AG09309 (cell line): ENCODE data around the gene PCDH8.

ENCODE experiments used
- DNase-seq: peaks from one replicate; pipeline ENCODE4 v3.0.0-alpha.2; 2010; ENCODE audit warnings: low read depth
- H3K4me3 ChIP-seq: 2 replicates; pipeline ENCODE4 v1.5.1; 2011; ENCODE audit warnings: mild to moderate bottlenecking, low read depth, low read length, moderate library complexity; ENCODE audit not compliant: control insufficient read depth
- TF ChIP-seq, protein P1 (sequence below): IDR thresholded peaks from 2 replicates; pipeline ENCODE4 v1.5.1; 2011; ENCODE audit warnings: mild to moderate bottlenecking, low read depth, low read length, inconsistent platforms; ENCODE audit not compliant: insufficient read depth, control insufficient read depth; ENCODE audit errors: missing control alignments

The PCDH8 gene

GRCh38 chr13:52848455-52849195 lies at the start of gene PCDH8:
Gene PCDH8 (minus strand): TSS chr13:52848640. CDS start chr13:52848436, 204 bp downstream.
- no peak for DNase-seq

DNA sequence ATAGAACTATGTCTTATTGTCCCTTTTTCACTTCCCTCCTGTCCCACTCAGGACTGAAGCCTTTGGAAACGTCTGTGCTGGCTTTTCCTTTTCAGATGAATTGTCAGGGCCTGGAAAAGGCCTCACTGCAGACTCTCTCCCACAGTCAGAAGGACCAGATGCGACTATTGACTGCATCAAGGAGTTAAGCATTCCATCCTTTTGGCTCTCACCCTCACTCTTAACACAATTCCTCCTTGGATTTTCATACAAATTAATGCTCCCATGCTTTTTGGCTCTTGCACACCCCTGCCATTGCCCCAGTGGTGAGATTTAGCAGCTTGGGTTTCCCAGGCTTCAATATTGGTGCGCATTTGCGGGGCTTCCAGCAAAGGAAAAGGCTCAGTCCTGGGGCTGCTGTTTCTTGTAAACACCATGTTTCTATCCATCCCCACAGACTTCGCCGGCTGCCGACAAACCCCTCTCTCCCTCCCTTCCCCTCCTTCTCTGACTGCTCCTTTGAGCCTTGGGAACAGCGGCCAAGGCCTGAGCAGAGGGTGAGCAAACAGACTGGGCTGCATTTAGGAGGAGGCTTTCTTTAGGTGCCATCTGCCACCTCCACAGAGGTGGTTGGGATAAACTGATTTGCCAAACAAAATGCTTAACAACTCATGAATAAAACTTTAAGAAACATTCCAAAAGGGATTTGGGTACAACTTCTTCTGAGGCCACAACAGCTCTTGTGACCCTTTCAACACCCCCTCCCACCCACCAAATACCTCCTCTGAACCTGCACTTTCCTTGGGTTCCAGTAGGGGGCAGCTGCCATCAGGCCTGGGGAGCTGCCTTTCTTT lies 48.6 kb upstream of the PCDH8 start:
- no peak overlapping the region for H3K4me3 ChIP-seq
- DNase-seq, result no peak
- TF ChIP-seq, protein P1, sequence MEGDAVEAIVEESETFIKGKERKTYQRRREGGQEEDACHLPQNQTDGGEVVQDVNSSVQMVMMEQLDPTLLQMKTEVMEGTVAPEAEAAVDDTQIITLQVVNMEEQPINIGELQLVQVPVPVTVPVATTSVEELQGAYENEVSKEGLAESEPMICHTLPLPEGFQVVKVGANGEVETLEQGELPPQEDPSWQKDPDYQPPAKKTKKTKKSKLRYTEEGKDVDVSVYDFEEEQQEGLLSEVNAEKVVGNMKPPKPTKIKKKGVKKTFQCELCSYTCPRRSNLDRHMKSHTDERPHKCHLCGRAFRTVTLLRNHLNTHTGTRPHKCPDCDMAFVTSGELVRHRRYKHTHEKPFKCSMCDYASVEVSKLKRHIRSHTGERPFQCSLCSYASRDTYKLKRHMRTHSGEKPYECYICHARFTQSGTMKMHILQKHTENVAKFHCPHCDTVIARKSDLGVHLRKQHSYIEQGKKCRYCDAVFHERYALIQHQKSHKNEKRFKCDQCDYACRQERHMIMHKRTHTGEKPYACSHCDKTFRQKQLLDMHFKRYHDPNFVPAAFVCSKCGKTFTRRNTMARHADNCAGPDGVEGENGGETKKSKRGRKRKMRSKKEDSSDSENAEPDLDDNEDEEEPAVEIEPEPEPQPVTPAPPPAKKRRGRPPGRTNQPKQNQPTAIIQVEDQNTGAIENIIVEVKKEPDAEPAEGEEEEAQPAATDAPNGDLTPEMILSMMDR, result peak; percentile 15

More at GRCh38 chr13:52848455-52849195, at the start of gene PCDH8:
- H3K4me3 ChIP-seq, result no peak within 1 kb of the TSS
- TF ChIP-seq, protein P1, result no peak

DNA sequence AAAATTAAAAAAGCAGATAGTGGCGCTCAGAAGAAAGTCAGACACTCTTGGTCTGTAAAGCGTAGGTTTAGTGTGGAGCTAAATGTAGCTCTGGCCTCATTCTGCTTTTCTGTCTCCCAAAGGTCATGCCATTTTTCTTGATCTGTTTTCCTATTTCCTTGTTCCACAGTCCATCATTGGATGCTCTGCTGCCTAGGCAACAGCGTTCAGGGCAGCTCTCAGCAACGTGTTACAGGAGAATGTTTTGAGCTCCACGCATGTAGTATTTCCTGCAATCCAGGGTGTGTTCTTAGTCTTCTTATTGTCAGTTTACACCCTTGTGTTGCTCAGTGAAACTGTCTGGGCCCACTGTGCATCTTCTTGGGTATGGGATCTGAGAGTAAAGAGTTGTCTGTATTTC lies 46.0 kb upstream of the PCDH8 start:
- DNase-seq, result no peak
- H3K4me3 ChIP-seq, result no peak overlapping the region
- TF ChIP-seq, protein P1, result no peak

DNA sequence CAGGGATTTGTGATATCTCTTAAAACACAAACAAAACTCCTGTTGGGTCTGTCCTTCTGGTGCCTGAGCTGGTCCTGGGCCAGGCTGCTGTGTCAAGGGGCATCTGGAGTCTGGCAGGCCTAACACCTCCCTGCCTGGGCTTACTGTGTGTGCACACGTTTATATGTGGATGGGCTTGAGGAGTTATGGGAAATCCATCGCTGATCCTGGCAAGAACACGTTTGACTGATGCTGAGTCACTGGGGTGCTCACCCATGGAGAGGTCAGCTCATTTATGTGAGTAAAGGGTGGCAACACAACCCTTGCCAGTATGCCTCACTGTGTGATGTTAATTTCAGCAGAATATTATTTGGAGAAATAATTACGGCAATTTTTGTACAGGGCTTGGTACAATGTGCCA lies 44.5 kb upstream of the PCDH8 start:
- no peak for DNase-seq
- TF ChIP-seq, protein P1, result no peak
- no peak overlapping the region for H3K4me3 ChIP-seq

DNA sequence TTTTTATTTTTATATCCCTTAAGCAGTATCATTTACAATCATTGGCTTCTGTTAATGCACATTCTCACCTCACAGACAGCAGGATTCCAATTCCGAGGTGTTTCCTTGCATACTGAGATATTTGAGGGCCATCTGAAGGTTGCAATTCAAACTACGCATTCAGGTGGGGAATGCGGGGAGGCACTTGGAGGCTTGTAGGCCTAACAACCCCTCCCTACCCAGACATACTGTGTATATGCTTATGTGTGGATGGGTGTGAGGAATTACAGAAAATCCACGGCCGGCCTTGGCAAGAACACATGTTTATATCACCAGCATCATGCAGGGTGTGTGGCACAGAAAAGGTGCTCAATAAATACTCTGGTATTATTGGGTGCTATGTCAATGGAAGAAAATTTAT lies 43.3 kb upstream of the PCDH8 start:
- no peak for DNase-seq
- TF ChIP-seq, protein P1, result no peak
- no peak overlapping the region for H3K4me3 ChIP-seq

GRCh38 chr13:52887165-52887564 lies 38.7 kb upstream of the PCDH8 start:
- DNase-seq, result no peak
- H3K4me3 ChIP-seq, result no peak overlapping the region
- TF ChIP-seq, protein P1, result no peak
